Left lung (tissue), 10 donors: ENCODE data around the gene OTUB1. TPM values are rescaled to one million over a fixed set of nuclear protein-coding genes. Genes with fewer than 3 reads are reported as not detected.
A peak's percentile ranks its signal among the peaks of the same experiment; 100 is the strongest.

ENCODE experiments used
- ATAC-seq: fragments of 200-7000 bp; cut with Tn5 transposase; one replicate; pipeline ENCODE4 v1.9.1; 2020; ENCODE audit warnings: moderate library complexity
- DNase-seq, 4 donors: peaks; one replicate each; pipeline ENCODE4 v3.0.0-alpha.2; 2013 to 2020
- H3K27ac ChIP-seq, 2 donors: fragments of 200-600 bp; sonication (generic) in 1 of 2; one replicate each; pipeline versions ENCODE4 v1.5.0 to v1.8.0; 2020 to 2021
- H3K27me3 ChIP-seq, 2 donors: fragments of 200-600 bp; sonication (generic) in 1 of 2; one replicate each; pipeline versions ENCODE4 v1.5.0 to v1.8.0; 2020 to 2021
- H3K36me3 ChIP-seq, 2 donors: fragments of 200-600 bp; sonication (generic) in 1 of 2; one replicate each; pipeline versions ENCODE4 v1.5.0 to v1.8.0; 2020 to 2021
- H3K4me1 ChIP-seq, 2 donors: fragments of 200-600 bp; one replicate each; pipeline ENCODE4 v1.8.0; 2021
- H3K4me3 ChIP-seq, 2 donors: fragments of 200-600 bp; sonication (generic) in 1 of 2; one replicate each; pipeline versions ENCODE4 v1.5.0 to v1.8.0; 2020 to 2021; ENCODE audit warnings: mild to moderate bottlenecking in 1 of 2
- H3K9me3 ChIP-seq, 2 donors: fragments of 200-600 bp; sonication (generic) in 1 of 2; one replicate each; pipeline versions ENCODE4 v1.5.0 to v1.8.0; 2020 to 2021
- CTCF ChIP-seq, 2 donors: fragments of 200-600 bp; sonication (generic) in 1 of 2; IDR thresholded peaks; one replicate each; pipeline versions ENCODE4 v1.5.0 to v1.8.0; 2021; ENCODE audit warnings: antibody characterized with exemption in 2 of 2
- intact Hi-C, 2 donors: fragments of 100-400 bp; cut with DNase I; formaldehyde crosslinking; loops; one replicate each; pipeline versions ENCODE4 v1.11.2 to v1.14.2; 2022
- polyA plus RNA-seq, 6 donors: library from polyadenylated mRNA; unstranded; fragments of 120-200 nt; gene quantifications; one replicate each; pipeline ENCODE4 v1.2.1, GENCODE V29; 2013; ENCODE audit not compliant: insufficient read length in 6 of 6
- total RNA-seq, 2 donors: library from RNA; stranded (reverse); fragmentation: NEBNext Ultra II Directional; extraction: Animal tissue kit (Norgen Biotek cat#: 25700); gene quantifications; one replicate each; pipeline ENCODE4 v1.2.1, GENCODE V29; 2021
- donor health status: DM: no; HTN: yes; CAD: no.
- donor health status: DM: no; HTN: no; CAD: no.

Gene OTUB1
- total and polyA plus RNA-seq, 8 donors: 65.0 to 94.8 (median 83.1) TPM

GRCh38 chr11:64039012-64039665 lies 52.9 kb downstream of the OTUB1 start:
- no peak for TF ChIP-seq CTCF (IDR thresholded peaks at IDR 0.05)
- no peak overlapping the region for H3K4me3 ChIP-seq
- DNase-seq (no peak), ATAC-seq (no peak)
- H3K9me3 ChIP-seq: no peaks in the 10 kb centered on the region
- peaks cover 30 to 51% of the 10 kb centered on the region in 2 donors for H3K27me3 ChIP-seq
- H3K4me1 ChIP-seq: peaks cover 0 to 18% of the 10 kb centered on the region in 2 donors
- no peaks in the 10 kb centered on the region for H3K36me3 ChIP-seq
- H3K27ac ChIP-seq: no peak overlapping the region
- intact Hi-C loops: no loop called here

GRCh38 chr11:64040684-64041322 lies 54.6 kb downstream of the OTUB1 start:
- Histone ChIP-seq H3K27ac (no peak overlapping the region), H3K4me1 (peaks cover 0 to 11% of the 10 kb centered on the region in 2 donors), H3K4me3 (no peak overlapping the region), H3K36me3 (no peaks in the 10 kb centered on the region), H3K27me3 (peaks cover 17 to 37% of the 10 kb centered on the region in 2 donors), H3K9me3 (no peaks in the 10 kb centered on the region)
- DNase-seq (no peak), ATAC-seq (peak; percentile 35)
- intact Hi-C loops: no loop called here
- TF ChIP-seq CTCF (IDR thresholded peaks at IDR 0.05): no peak

- ATAC-seq (no peak), DNase-seq (no peak)
- Histone ChIP-seq H3K36me3 (no peaks in the 10 kb centered on the region), H3K27ac (no peak overlapping the region), H3K9me3 (no peaks in the 10 kb centered on the region), H3K4me1 (peaks cover 0 to under 1% of the 10 kb centered on the region in 2 donors), H3K27me3 (peaks cover 6 to 27% of the 10 kb centered on the region in 2 donors), H3K4me3 (no peak overlapping the region)
- no peak for TF ChIP-seq CTCF (IDR thresholded peaks at IDR 0.05)
- intact Hi-C loops: no loop called here
Observed at GRCh38 chr11:64041846-64042245, 55.6 kb downstream of the OTUB1 start.

- Histone ChIP-seq H3K9me3 (no peaks in the 10 kb centered on the region), H3K4me3 (no peak overlapping the region), H3K27ac (no peak overlapping the region), H3K27me3 (peaks cover 2 to 22% of the 10 kb centered on the region in 2 donors), H3K4me1 (no peaks in the 10 kb centered on the region), H3K36me3 (no peaks in the 10 kb centered on the region)
- intact Hi-C loops: no loop called here
- DNase-seq: no peak
- no peak for TF ChIP-seq CTCF (IDR thresholded peaks at IDR 0.05)
- ATAC-seq: no peak
Observed at GRCh38 chr11:64042301-64042700, 56.1 kb downstream of the OTUB1 start.

GRCh38 chr11:64043545-64043944 lies 57.3 kb downstream of the OTUB1 start:
- Histone ChIP-seq H3K9me3 (no peaks in the 10 kb centered on the region), H3K4me3 (no peak overlapping the region), H3K36me3 (no peaks in the 10 kb centered on the region), H3K27me3 (peaks cover 0 to 10% of the 10 kb centered on the region in 2 donors), H3K4me1 (peaks cover 0 to 3% of the 10 kb centered on the region in 2 donors), H3K27ac (no peak overlapping the region)
- no peak for ATAC-seq
- no peak for DNase-seq
- no peak for TF ChIP-seq CTCF (IDR thresholded peaks at IDR 0.05)
- intact Hi-C loops: no loop called here
